Stomach smooth muscle (tissue), 2 donors: ENCODE measurements around the gene NUP35.
A peak's percentile ranks its signal among the peaks of the same experiment; 100 is the strongest.

Experiments used
- H3K27ac ChIP-seq: one replicate; pipeline ENCODE4 v1.7.0; 2013; ENCODE audit warnings: mild to moderate bottlenecking, low read length, inconsistent platforms
- H3K27me3 ChIP-seq, 2 donors: one replicate each; pipeline ENCODE4 v1.7.0; 2013; ENCODE audit warnings: low read length in 2 of 2; ENCODE audit not compliant: insufficient read depth in 2 of 2, control insufficient read depth in 1 of 2
- H3K36me3 ChIP-seq, 2 donors: one replicate each; pipeline ENCODE4 v1.7.0; 2013; ENCODE audit warnings: low read length in 2 of 2; ENCODE audit not compliant: control insufficient read depth in 2 of 2, insufficient read depth in 2 of 2
- H3K4me1 ChIP-seq: one replicate; pipeline ENCODE4 v1.7.0; 2013; ENCODE audit warnings: low read length; ENCODE audit not compliant: control insufficient read depth, insufficient read depth
- H3K4me3 ChIP-seq, 2 donors: one replicate each; pipeline ENCODE4 v1.7.0; 2013; ENCODE audit warnings: low read length in 2 of 2
- H3K9ac ChIP-seq, 2 donors: one replicate each; pipeline ENCODE4 v1.7.0; 2013; ENCODE audit warnings: low read length in 2 of 2, mild to moderate bottlenecking in 1 of 2
- H3K9me3 ChIP-seq, 2 donors: one replicate each; pipeline ENCODE4 v1.7.0; 2013; ENCODE audit warnings: low read length in 2 of 2; ENCODE audit not compliant: control insufficient read depth in 2 of 2
- donor health status: healthy.
- donor health status: Pancreatic carcinoma.

NUP35 gene

DNA sequence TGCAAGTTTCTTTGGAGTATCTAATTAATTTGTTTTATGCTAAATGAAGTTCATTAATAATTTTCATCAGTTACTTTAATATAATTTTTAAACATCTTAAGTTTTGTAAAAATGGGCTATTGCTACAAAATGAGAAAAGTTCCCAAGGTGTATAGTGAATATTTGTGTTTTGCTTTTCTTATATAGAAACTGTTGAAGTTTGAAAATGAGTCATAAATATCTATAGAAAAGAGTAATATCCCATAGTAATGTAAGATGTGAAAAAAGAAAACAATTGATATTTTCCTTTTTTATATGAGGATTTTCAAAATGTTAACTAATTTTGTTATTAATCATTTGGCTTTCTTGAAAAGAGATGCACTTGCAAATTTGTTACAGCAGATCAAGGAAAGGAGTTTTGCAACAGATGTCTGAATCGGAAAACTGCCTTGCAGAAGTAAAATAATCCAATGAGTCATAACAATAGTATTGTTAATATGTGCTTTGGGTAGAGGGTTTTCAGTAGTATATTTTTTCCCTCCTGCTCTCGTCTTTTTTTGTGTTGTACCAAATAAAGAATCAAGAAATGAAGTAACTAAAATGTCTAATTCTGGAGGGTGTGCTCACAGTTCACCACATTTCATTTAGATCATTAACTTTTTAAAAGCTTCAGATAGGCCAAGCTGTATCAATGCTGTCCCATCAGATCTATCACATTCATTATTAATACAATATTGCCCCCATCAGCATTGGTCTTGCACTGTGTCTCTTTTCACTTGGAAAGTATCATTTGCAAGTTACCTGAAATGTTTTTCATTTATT, 30.2 kb upstream of the NUP35 start:
- H3K36me3 ChIP-seq: peaks cover 0 to 4% of the 10 kb centered on the region in 2 donors
- peaks cover 5% of the 10 kb centered on the region for H3K4me1 ChIP-seq
- H3K27ac ChIP-seq: no peak overlapping the region

DNA sequence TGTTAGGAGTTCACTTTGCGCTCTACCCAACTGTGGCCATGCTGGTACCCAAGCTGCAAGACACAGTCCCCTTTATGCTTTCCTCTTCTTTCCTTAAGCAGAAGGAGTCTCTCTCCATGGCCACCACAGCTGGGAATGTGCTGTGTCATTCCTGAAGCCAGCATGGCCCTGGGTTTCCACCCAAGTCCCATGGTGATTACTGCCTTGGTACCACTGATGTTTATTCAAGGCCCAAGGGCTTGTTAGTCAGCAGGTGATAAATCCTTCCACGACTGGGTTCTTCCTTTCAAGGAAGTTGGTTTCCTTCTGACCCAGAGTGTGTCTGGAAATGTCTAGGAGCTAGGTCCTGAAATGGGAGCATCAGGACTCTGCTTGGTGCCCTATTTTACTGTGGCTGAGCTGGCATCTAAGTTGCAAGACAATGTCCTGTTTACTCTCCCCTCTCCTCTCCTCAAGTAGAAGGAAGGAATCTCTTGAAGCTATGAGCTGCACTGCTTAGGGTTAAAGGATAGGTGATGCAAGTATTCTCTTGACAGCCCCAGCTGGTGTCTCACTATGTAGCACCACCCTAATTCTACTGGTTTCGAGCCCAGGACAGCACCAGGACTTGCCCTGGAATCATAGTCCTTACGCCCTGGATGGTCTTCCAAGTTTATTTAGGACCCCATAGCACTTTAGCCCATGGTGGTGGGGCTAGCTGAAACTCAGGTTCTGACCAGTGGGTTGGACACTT, 18.7 kb upstream of the NUP35 start:
- no peak overlapping the region for H3K9ac ChIP-seq
- H3K9me3 ChIP-seq: no peaks in the 10 kb centered on the region
- H3K4me3 ChIP-seq: no peak overlapping the region
- no peaks in the 10 kb centered on the region for H3K4me1 ChIP-seq
- H3K27me3 ChIP-seq: no peaks in the 10 kb centered on the region
- H3K27ac ChIP-seq: no peak overlapping the region
- no peaks in the 10 kb centered on the region for H3K36me3 ChIP-seq

More for the DNA sequence above, 30.2 kb upstream of the NUP35 start:
- H3K9ac ChIP-seq: no peak overlapping the region
- no peak overlapping the region for H3K4me3 ChIP-seq
- no peaks in the 10 kb centered on the region for H3K27me3 ChIP-seq
- peaks cover 0 to 3% of the 10 kb centered on the region in 2 donors for H3K9me3 ChIP-seq

DNA sequence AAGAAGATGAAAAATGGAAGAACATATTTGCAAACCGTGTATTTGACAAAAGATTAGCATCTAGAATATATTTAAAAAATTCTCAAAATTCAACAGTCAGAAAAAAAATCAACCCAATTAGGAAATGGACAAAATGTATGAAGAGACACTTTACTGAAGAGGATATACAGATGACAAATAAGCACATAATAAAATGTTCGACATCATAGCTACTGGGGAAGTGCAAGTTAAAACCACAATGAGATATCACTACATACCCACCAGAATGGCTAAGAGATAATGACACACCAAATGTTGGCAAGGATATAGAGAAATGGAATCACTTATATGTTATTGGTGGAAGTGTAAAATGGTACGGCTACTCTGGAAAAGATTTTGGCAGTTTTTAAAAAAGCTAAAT, 11.7 kb upstream of the NUP35 start:
- H3K9ac ChIP-seq: no peak overlapping the region
- no peak overlapping the region for H3K4me3 ChIP-seq
- no peaks in the 10 kb centered on the region for H3K9me3 ChIP-seq
- no peaks in the 10 kb centered on the region for H3K4me1 ChIP-seq
- H3K27ac ChIP-seq: no peak overlapping the region
- no peaks in the 10 kb centered on the region for H3K36me3 ChIP-seq
- no peaks in the 10 kb centered on the region for H3K27me3 ChIP-seq

DNA sequence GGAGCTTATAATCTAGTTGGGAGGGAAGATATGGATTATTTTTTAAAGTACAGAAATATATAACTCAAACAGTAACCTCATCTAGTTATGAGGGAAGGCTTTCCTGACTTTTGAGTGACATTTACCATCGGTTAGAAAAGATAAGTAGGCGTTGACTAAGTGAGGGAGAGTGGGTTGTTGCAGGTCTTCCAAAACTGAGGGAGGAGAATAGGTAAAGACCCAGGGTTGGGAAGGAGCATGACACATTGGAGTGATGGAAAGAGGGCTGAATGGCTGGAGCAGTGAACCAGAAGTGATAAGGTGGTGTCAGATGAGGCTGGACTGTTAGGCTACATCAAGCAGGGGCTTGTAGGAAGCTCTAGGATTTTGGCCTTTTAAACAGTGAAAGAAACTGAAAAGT, 10.6 kb upstream of the NUP35 start:
- Histone ChIP-seq H3K27me3 (no peaks in the 10 kb centered on the region), H3K4me1 (no peaks in the 10 kb centered on the region), H3K9ac (no peak overlapping the region), H3K27ac (no peak overlapping the region), H3K36me3 (no peaks in the 10 kb centered on the region), H3K9me3 (no peaks in the 10 kb centered on the region), H3K4me3 (no peak overlapping the region)

DNA sequence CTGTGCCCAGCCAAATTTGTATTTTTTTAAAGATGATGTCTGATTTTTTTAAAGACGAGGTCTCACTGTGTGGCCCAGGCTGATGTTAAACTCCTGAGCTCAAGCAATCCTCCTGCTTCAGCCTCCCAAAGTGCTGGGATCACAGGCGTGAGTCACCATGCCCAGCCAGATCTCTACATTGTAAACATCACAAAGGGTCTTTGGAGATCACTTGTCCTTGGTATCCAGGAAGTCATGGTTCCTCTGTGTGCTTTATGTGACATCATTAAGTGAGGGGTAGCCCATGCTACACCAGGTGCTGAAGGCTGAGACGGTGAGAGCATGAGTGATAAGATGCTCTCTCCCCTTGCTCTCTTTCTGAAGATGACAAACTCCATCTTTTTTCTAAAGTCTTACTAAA, 7.0 kb upstream of the NUP35 start:
- H3K36me3 ChIP-seq: no peaks in the 10 kb centered on the region
- H3K4me1 ChIP-seq: no peaks in the 10 kb centered on the region
- H3K9me3 ChIP-seq: no peaks in the 10 kb centered on the region
- no peak overlapping the region for H3K9ac ChIP-seq
- H3K27me3 ChIP-seq: no peaks in the 10 kb centered on the region
- H3K27ac ChIP-seq: no peak overlapping the region
- no peak overlapping the region for H3K4me3 ChIP-seq

DNA sequence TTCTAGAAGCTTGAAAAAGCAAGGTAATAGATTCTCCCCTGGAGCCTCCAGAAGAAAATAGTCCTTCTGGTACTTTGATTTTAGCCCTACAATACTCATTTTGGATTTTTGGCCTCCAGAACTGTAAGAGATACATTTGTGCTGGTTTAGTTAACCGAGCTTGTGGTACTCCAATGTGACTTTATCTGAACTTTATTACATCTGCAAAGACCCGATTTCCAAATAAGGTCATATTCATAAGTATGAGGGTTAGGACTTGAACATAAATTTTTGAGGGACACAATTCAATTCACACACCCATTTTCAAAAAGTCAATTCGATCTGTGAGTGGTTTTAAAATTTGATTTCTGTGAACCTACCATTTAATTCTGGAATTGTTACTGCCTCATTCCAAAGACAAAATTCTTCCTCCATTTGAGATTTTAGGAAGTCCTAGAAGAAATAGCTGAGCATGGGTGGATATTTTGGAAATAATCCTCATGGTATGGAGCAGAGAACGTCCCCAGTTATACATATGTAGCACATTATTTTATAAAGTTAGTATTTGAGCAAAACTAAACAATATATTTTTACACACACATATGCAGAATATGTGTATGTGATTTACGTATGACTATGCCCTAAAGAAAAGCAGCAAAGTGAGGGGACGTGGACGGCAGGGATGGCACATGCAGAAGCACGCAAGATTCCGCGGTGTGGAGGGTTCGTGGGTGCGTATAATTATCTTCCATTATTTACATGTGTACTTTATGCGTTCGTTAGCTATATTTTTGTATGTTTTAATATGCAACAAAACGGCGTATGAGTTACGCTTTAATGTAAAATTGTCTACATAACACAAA, 905 bp upstream of the NUP35 start:
- H3K9me3 ChIP-seq: no peaks in the 10 kb centered on the region
- H3K4me1 ChIP-seq: no peaks in the 10 kb centered on the region
- H3K4me3 ChIP-seq: peak overlapping the region; percentile 88 to 98
- H3K36me3 ChIP-seq: no peaks in the 10 kb centered on the region
- no peaks in the 10 kb centered on the region for H3K27me3 ChIP-seq
- peak overlapping the region; percentile 66 for H3K27ac ChIP-seq
- H3K9ac ChIP-seq: peak overlapping the region; percentile 82 to 91

DNA sequence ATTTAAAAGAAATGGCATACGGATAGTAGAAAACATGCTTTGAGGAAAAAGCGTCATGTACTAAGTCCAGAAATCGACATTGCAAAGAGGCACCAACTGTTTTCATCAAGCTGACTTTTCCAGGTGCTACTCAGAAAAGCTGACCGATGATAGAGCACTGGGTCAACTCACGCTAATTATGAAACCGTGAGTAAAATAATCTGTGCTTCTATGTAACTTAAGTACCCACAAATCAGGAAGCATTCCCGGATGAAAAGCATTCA, 353 bp upstream of the NUP35 start:
- no peaks in the 10 kb centered on the region for H3K4me1 ChIP-seq
- no peaks in the 10 kb centered on the region for H3K9me3 ChIP-seq
- peak overlapping the region; percentile 82 to 91 for H3K9ac ChIP-seq

DNA sequence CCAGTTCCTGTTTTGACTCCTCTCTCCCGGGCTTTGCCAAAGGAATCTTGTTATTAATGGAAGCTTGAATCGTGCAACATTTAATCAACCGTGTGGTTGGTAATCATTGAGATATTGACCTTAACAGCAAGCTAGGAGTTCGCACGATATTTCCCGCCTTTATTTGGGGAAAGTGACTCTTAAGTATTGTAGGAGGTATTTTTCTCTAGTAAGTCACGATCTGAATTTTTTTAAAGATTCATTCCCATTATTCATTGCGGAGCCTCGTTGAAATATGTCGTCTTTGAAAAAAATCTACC, 663 bp downstream of the NUP35 start:
- no peaks in the 10 kb centered on the region for H3K4me1 ChIP-seq
- no peaks in the 10 kb centered on the region for H3K9me3 ChIP-seq
- H3K9ac ChIP-seq: peak overlapping the region; percentile 82 to 91
- H3K36me3 ChIP-seq: peaks cover 0 to 3% of the 10 kb centered on the region in 2 donors
- peak overlapping the region; percentile 88 to 98 for H3K4me3 ChIP-seq
- H3K27me3 ChIP-seq: no peaks in the 10 kb centered on the region
- H3K27ac ChIP-seq: peak overlapping the region; percentile 66

More for the DNA sequence above, 353 bp upstream of the NUP35 start:
- H3K36me3 ChIP-seq: no peaks in the 10 kb centered on the region
- no peaks in the 10 kb centered on the region for H3K27me3 ChIP-seq
- H3K27ac ChIP-seq: peak overlapping the region; percentile 66
- peak overlapping the region; percentile 88 to 98 for H3K4me3 ChIP-seq

DNA sequence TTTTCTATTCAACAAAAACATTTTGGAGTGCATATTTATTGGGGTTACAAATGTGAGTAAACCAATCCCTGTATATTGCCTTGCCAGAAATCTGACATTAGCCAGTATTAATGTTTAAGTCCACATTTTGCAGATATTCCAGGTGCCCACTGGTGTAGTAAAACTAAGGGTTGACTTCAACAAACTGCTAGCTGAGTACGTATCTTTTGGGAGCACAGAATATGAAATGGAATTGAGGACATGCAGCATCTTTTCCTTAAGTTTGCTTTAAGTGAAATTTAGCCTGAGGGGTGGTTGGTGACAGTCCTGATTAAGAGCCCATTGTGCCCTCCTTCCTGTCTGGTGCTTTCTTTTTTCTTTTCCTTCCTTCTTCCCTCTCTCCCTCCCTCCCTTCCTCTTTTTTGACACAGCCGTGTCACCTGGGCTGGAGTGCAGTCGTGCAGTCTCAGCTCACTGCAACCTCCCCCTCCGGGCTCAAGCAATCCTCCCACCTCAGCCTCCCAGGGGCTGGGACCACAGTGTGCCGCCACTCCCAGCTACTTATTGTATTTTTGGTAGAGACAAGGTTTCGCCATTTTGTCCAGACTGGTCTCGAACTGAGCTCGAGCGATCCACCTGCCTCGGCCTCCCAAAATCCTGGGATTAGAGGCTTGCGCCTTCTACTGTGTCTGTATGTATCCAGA, 1.6 kb downstream of the NUP35 start:
- Histone ChIP-seq H3K9me3 (no peaks in the 10 kb centered on the region), H3K4me1 (no peaks in the 10 kb centered on the region), H3K9ac (no peak overlapping the region), H3K27ac (no peak overlapping the region), H3K36me3 (peaks cover 0 to 5% of the 10 kb centered on the region in 2 donors), H3K4me3 (peak overlapping the region in 1 of 2 donors; percentile 98), H3K27me3 (no peaks in the 10 kb centered on the region)

DNA sequence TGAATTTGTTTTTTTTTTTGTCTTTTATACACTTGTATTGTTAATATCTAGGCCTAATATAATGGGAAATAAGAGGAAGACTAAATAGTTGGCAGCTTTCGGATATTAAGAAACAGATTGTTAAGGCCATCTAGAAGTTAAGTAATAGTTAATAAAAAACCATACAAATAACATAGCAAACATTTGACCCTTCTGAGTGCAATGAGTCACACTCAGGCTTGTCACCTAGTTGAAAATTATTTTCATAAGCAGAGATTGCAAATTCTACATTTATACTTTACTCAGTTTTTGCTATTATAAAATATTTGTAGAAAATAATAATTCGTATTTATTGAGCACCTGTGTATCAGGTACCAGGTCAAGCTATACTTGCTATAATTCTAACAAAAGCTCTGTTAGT, 2.4 kb downstream of the NUP35 start:
- no peaks in the 10 kb centered on the region for H3K27me3 ChIP-seq
- H3K9ac ChIP-seq: no peak overlapping the region
- H3K27ac ChIP-seq: no peak overlapping the region
- no peak overlapping the region for H3K4me3 ChIP-seq
- no peaks in the 10 kb centered on the region for H3K4me1 ChIP-seq
- H3K36me3 ChIP-seq: peaks cover 0 to 5% of the 10 kb centered on the region in 2 donors
- no peaks in the 10 kb centered on the region for H3K9me3 ChIP-seq
